ENCODE measurements around the gene SLC2A1. TPM values are rescaled to one million over a fixed set of nuclear protein-coding genes. Genes with fewer than 3 reads are reported as not detected.

The SLC2A1 gene
- total RNA-seq, 2 experiments from 2014 or later = 115 to 125 TPM

GRCh38 chr1:42937836-42938644 lies 20.6 kb downstream of the SLC2A1 start:
- no peaks in the 10 kb centered on the region for H3K27me3 Mint-ChIP-seq
- peaks cover 85% of the 10 kb centered on the region for H3K36me3 Mint-ChIP-seq (ENCODE audit: low read depth)
- H3K9me3 Mint-ChIP-seq (ENCODE audit: low read depth) = no peaks in the 10 kb centered on the region
- intact Hi-C loops (cut with DNase I, micrococcal nuclease) = no loop called here
- ChIA-PET POLR2A (interaction anchor here (0.7 kb wide), 1 partner anchor 19 kb away, joined by 3 read pairs; no protein-coding TSS in a partner anchor), CTCF (interaction anchor here (1.3 to 1.4 kb wide), 3 partner anchors 14 to 20 kb away, joined by 4 to 5 read pairs (median 4); no protein-coding TSS in a partner anchor)
- H3K4me1 Mint-ChIP-seq = peaks cover 96% of the 10 kb centered on the region
- no peak for DNase-seq
- no peak for ATAC-seq
- peak overlapping the region; percentile 88 for H3K27ac Mint-ChIP-seq
- no peak overlapping the region for H3K4me3 Mint-ChIP-seq

DNA sequence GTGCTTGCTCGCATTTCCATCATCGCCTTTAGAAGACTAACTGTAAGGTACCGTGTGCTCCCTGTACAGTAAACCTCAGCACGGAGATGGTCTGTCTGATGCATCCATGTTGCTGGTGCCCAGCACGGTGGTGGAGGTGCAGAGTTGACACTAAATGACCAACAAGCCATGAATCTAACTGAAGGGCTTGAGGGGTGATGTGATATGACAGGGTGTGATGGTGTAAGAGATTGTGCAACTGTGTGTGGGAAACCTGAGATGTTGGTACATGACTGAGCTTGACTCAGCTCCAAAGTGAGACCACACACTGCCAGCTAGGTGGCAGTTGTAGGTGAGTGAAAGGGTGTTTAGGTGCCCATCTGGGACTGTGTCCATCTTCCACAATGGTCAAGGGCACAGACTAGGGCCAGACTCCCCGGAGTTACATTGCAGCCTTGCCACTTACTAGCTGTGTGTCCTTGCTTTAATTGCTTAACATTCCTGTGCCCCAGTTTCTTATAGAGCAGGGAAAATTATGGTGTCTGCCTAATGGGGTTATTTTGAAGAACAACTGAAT lies 21.4 kb downstream of the SLC2A1 start:
- H3K36me3 Mint-ChIP-seq (ENCODE audit: low read depth) = peaks cover 84% of the 10 kb centered on the region
- no peak overlapping the region for H3K4me3 Mint-ChIP-seq
- no peaks in the 10 kb centered on the region for H3K9me3 Mint-ChIP-seq (ENCODE audit: low read depth)
- DNase-seq (peak; percentile 54), ATAC-seq (peak; percentile 62)
- ChIA-PET CTCF (interaction anchor here (1.3 to 1.4 kb wide), 3 partner anchors 13 to 19 kb away, joined by 4 to 5 read pairs (median 4); no protein-coding TSS in a partner anchor), POLR2A (interaction anchor here (0.7 kb wide), 1 partner anchor 20 kb away, joined by 3 read pairs; no protein-coding TSS in a partner anchor)
- intact Hi-C loops (cut with DNase I, micrococcal nuclease) = no loop called here
- H3K27me3 Mint-ChIP-seq = no peaks in the 10 kb centered on the region
- H3K4me1 Mint-ChIP-seq = peaks cover 96% of the 10 kb centered on the region
- peak overlapping the region; percentile 88 for H3K27ac Mint-ChIP-seq

DNA sequence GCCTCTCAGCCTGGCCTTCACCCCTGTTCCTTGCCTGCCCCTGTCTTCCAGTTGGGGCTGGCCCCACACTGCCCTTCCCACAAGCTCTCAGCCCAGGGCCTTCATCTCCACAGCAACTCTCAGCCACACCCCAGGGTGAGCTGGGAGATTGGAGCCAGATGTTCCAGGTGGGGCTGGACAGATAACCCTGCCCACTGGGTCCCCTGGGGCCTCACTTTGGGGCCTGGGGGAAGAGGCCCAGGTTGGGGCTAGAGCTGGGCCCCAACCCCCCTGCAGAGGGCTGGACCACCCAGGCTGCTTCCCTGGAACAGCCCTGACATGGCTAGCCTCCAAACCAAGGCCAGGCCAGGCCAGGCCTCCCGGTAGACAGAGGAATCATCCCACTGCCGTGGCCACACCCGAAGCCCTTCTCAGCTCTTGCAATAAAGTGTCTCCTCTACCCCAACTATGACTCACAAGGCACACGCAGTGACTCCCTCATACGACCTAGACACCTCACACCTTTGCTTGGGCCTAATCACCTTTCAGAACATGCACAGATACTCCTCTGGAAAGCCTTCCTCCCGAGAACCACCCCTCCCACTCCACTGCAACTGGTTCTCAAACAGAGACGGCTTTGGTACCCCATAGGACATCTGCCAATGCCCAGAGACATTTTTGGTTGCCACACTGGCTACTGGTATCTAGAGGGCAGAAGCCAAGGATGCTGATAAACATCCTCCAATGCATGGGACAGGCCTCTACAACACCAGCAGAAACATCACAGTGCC lies 22.2 kb downstream of the SLC2A1 start:
- intact Hi-C loops (cut with DNase I, micrococcal nuclease) = no loop called here
- H3K27me3 Mint-ChIP-seq = no peaks in the 10 kb centered on the region
- H3K36me3 Mint-ChIP-seq (ENCODE audit: low read depth) = peaks cover 79% of the 10 kb centered on the region
- H3K4me3 Mint-ChIP-seq = no peak overlapping the region
- peak; percentile 54 for DNase-seq
- POLR2A ChIA-PET = interaction anchor here (1.6 kb wide), 1 partner anchor 18 kb away, joined by 5 read pairs; no protein-coding TSS in a partner anchor
- peaks cover 96% of the 10 kb centered on the region for H3K4me1 Mint-ChIP-seq
- peak; percentile 28 for ATAC-seq
- no peaks in the 10 kb centered on the region for H3K9me3 Mint-ChIP-seq (ENCODE audit: low read depth)
- H3K27ac Mint-ChIP-seq = peak overlapping the region; percentile 88
- CTCF ChIA-PET = interaction anchor here (1.1 to 2.5 kb wide), 6 partner anchors 12 to 138 kb away, joined by 3 to 10 read pairs (median 4); no protein-coding TSS in a partner anchor

DNA sequence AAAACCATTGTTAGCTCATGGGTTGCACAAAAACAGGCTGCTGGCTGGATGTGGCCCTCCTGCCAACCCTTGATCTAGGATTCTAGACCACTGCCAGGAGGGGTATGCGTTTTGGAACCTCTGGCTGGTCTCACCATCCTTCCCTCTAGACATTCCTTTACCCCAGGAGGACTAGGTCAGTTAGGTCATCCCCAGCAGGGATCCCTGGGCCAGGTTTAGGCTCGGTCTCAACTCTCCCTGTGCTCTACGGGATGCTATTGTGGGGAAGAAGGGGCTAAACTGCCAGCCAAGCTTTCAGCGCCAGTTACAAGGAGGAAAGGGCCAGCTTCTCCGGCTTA lies 22.7 kb downstream of the SLC2A1 start:
- Mint-ChIP-seq H3K4me3 (no peak overlapping the region), H3K36me3 (ENCODE audit: low read depth) (peaks cover 79% of the 10 kb centered on the region), H3K9me3 (ENCODE audit: low read depth) (no peaks in the 10 kb centered on the region), H3K27ac (peak overlapping the region; percentile 65), H3K4me1 (peaks cover 96% of the 10 kb centered on the region), H3K27me3 (no peaks in the 10 kb centered on the region)
- intact Hi-C loops (cut with DNase I, micrococcal nuclease) = no loop called here
- DNase-seq = peak; percentile 3
- no peak for ATAC-seq
- POLR2A ChIA-PET = interaction anchor here (0.8 to 1.6 kb wide), 2 partner anchors 19 to 1563 kb away, joined by 3 to 5 read pairs; no protein-coding TSS in a partner anchor
- CTCF ChIA-PET = interaction anchor here (1.1 to 2.5 kb wide), 6 partner anchors 13 to 139 kb away, joined by 3 to 10 read pairs (median 4); no protein-coding TSS in a partner anchor

GRCh38 chr1:42935313-42935895 lies 23.3 kb downstream of the SLC2A1 start:
- Mint-ChIP-seq H3K4me1 (peaks cover 93% of the 10 kb centered on the region), H3K27ac (peak overlapping the region; percentile 60), H3K9me3 (ENCODE audit: low read depth) (no peaks in the 10 kb centered on the region), H3K4me3 (no peak overlapping the region), H3K36me3 (ENCODE audit: low read depth) (peaks cover 80% of the 10 kb centered on the region), H3K27me3 (no peaks in the 10 kb centered on the region)
- ATAC-seq = no peak
- CTCF ChIA-PET = interaction anchor here (1.1 to 2.5 kb wide), 6 partner anchors 12 to 139 kb away, joined by 3 to 10 read pairs (median 4); no protein-coding TSS in a partner anchor
- DNase-seq = peak; percentile 4
- intact Hi-C loops (cut with DNase I, micrococcal nuclease) = no loop called here
- POLR2A ChIA-PET = interaction anchor here (0.8 to 1.6 kb wide), 2 partner anchors 19 to 1562 kb away, joined by 3 to 5 read pairs; no protein-coding TSS in a partner anchor

DNA sequence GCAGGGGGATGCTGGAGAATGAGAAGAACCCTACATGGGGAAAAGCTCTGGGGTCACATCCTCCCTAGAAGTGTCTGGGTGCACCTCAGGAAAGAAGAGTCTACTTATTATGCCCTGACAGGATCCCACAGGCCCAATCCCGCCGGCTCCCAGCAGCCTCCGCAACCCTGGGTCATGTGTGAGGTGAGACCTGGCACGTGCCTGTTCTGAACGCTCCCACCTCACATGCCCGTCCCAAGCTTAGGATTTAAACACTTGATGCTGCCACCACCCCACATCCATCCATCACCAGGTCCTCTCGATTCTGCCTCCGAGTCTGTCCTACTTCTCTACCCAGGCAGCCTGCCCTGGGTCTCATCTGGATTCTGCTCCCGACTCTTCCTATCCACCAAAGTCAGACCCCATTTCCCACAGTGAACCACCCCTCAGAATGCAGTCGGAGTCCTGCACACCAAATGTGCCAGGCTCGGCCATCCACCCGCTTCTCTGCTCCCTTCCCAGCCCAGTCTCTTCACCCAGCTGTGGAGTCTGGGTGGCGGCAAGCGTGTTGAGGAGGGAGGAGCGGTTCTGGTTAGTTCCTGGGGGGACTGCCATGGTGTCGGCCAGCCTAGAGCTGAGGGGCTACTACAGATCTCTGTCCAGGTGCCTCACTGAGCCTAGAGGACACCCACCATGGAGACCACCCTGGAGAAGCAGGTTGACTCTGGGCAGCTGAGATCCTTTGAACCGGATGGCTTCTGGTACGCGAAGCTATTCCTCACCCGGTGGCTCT lies 23.9 kb downstream of the SLC2A1 start:
- Mint-ChIP-seq H3K4me3 (no peak overlapping the region), H3K27me3 (no peaks in the 10 kb centered on the region), H3K4me1 (peaks cover 92% of the 10 kb centered on the region), H3K9me3 (ENCODE audit: low read depth) (no peaks in the 10 kb centered on the region), H3K36me3 (ENCODE audit: low read depth) (peaks cover 81% of the 10 kb centered on the region), H3K27ac (peak overlapping the region; percentile 92)
- ChIA-PET POLR2A (interaction anchor here (0.6 to 1.6 kb wide), 3 partner anchors 18 to 1208 kb away, joined by 3 to 5 read pairs (median 5); no protein-coding TSS in a partner anchor), CTCF (interaction anchor here (1.1 to 2.5 kb wide), 6 partner anchors 12 to 140 kb away, joined by 3 to 10 read pairs (median 4); no protein-coding TSS in a partner anchor)
- DNase-seq (peak; percentile 5), ATAC-seq (no peak)
- intact Hi-C loops (cut with DNase I, micrococcal nuclease) = loop anchor here in 1 of 2 experiments (5.0 kb wide), 1 partner anchor 238 kb away; the partner anchor contains the start of genes CFAP57 and EBNA1BP2

DNA sequence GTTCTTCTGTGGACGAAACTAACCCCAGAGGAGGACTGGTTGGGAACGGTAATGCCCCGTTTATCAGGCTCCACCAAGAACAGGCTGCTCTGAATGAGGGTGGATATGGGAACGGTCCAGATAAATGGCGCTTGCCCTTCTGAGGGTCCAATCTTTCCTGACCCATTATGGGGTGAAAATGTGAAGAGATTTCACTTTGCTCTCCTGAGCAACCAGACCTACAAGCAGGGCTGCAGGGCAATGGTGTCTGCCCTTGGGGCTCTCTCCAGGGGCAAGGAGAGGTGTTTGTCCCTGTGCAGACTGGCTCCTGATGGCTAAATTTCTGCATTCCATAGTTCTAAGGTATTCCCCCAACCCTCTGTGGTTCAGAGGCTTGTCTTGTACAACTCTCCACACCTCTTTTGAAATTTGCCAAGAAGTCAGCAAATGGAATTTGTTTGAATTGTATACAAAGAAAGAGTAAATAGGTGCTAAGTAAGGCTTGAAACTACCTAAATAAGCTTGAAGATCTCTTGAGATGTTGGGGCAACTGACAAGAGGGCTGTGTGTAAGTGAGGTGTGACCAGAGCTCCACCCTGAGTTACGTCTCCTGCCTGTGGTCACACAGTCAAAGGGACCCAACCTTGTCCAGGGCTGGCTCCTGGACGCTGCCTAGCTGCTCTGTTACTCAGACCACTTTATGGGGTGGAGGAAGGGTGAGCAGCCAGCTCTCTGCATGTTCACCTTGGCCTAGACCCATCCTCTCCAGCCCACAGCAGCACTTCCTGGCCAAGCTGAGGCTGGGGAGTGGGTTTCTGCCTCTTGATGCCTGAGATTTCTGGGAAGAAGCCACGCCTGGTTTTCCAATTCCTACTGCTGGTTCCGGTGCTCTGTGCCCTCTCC lies 24.8 kb downstream of the SLC2A1 start:
- H3K36me3 Mint-ChIP-seq (ENCODE audit: low read depth) = peaks cover 83% of the 10 kb centered on the region
- H3K27ac Mint-ChIP-seq = peak overlapping the region; percentile 92
- POLR2A ChIA-PET = interaction anchor here (1.2 kb wide), 1 partner anchor 19 kb away, joined by 3 read pairs; no protein-coding TSS in a partner anchor
- intact Hi-C loops (cut with DNase I, micrococcal nuclease) = loop anchor here in 1 of 2 experiments (5.0 kb wide), 1 partner anchor 238 kb away; the partner anchor contains the start of genes CFAP57 and EBNA1BP2
- no peaks in the 10 kb centered on the region for H3K27me3 Mint-ChIP-seq
- CTCF ChIA-PET = interaction anchor here (2.5 kb wide), 1 partner anchor 21 kb away, joined by 10 read pairs; no protein-coding TSS in a partner anchor
- ATAC-seq (no peak), DNase-seq (peak; percentile 5)
- no peak overlapping the region for H3K4me3 Mint-ChIP-seq
- peaks cover 90% of the 10 kb centered on the region for H3K4me1 Mint-ChIP-seq
- H3K9me3 Mint-ChIP-seq (ENCODE audit: low read depth) = no peaks in the 10 kb centered on the region

GRCh38 chr1:42933060-42933586 lies 25.5 kb downstream of the SLC2A1 start:
- Mint-ChIP-seq H3K4me3 (peak overlapping the region; percentile 62), H3K4me1 (peaks cover 83% of the 10 kb centered on the region), H3K27ac (peak overlapping the region; percentile 92), H3K9me3 (ENCODE audit: low read depth) (no peaks in the 10 kb centered on the region), H3K27me3 (no peaks in the 10 kb centered on the region), H3K36me3 (ENCODE audit: low read depth) (peaks cover 82% of the 10 kb centered on the region)
- intact Hi-C loops (cut with DNase I, micrococcal nuclease) = loop anchor here in 1 of 2 experiments (5.0 kb wide), 1 partner anchor 239 kb away; the partner anchor contains the start of genes CFAP57 and EBNA1BP2
- CTCF ChIA-PET = interaction anchor here (2.3 kb wide), 1 partner anchor 140 kb away, joined by 12 read pairs; no protein-coding TSS in a partner anchor
- no peak for ATAC-seq
- POLR2A ChIA-PET = no interaction called here
- peak; percentile 3 for DNase-seq

DNA sequence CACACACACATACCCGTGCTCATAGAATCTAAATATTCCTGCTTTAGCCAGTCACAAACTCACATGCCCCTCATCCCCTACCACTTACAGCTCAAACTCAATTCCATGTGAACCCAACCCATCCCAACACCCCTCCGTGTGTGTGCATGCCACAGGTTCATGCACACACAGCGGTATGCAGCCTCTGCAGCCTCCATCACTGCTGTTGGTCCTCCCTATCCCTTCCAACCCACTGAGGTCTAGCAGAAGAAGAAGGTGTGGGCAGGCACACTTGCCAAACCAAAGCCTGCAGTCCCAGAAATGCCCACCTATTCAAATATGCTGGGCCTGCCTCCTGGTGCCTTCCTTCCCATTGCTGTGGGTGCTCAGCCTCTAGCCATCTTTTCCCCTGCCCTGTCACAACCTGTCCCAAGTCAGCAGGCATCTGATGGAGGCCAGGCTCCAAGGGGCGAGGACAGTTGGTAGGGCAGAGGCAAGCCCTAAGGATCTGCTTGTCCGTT lies 26.2 kb downstream of the SLC2A1 start:
- no peak for DNase-seq
- no peaks in the 10 kb centered on the region for H3K27me3 Mint-ChIP-seq
- ChIA-PET CTCF (interaction anchor here (1.0 to 2.3 kb wide), 4 partner anchors 10 to 141 kb away, joined by 6 to 12 read pairs (median 8); no protein-coding TSS in a partner anchor), POLR2A (interaction anchor here (0.8 to 1.0 kb wide), 2 partner anchors 31 to 166 kb away, joined by 3 to 4 read pairs; partner anchors contain the start of genes C1orf50 and P3H1)
- H3K4me3 Mint-ChIP-seq = peak overlapping the region; percentile 62
- H3K4me1 Mint-ChIP-seq = peaks cover 77% of the 10 kb centered on the region
- ATAC-seq = no peak
- intact Hi-C loops (cut with DNase I, micrococcal nuclease) = loop anchor here (1.0 to 5.0 kb wide), 3 partner anchors 8 to 240 kb away; partner anchors contain the start of genes SLC2A1 (in 2 of the 2), CFAP57 (in 1 of the 2) and EBNA1BP2 (in 1 of the 2)
- H3K9me3 Mint-ChIP-seq (ENCODE audit: low read depth) = no peaks in the 10 kb centered on the region
- H3K36me3 Mint-ChIP-seq (ENCODE audit: low read depth) = peaks cover 82% of the 10 kb centered on the region
- peak overlapping the region; percentile 92 for H3K27ac Mint-ChIP-seq
